ENCODE measurements around the gene TGM2. TPM values are rescaled to one million over a fixed set of nuclear protein-coding genes. Genes with fewer than 3 reads are reported as not detected.

TGM2 gene
- total and polyA plus RNA-seq, 12 donors = 146 to 993 (median 463) TPM

DNA sequence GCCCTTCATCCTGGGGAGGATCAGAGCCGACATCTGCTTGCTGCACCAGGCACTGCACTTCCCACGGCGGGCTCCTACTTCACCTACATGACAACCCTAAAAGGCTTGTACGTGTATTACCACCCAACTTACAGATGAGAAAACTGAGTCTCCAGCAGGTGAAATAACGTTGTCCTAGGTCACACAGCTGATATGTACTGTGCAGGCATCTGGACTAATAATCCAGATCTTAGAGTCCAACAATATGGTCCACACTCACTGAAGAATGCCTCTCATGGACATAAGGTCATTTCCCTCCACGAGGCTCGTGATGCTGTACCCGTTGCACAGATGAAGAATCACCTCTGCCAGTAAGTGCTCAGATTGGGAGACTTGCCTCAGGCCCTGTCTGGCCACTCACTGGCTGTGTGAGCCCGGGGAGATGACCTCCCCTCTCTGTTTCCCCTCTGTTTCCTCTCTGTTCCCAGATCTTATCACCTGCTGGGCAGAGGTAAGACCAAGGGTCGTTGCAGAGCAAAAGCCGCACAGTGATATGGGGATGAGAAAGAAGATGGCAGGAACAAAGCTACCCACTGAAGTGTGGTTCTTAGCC is 32.1 kb downstream of the TGM2 start:
- no peak for TF ChIP-seq CTCF (IDR thresholded peaks at IDR 0.05)
- WGBS, 2 donors = 83 to 84% methylated on average over 11 of the region's 11 CpGs
- intact Hi-C loops (cut with DNase I) = no loop called here
- H3K36me3 ChIP-seq = peaks cover 0 to 87% (median 49%) of the 10 kb centered on the region in 9 donors
- no peak for DNase-seq
- peaks cover 18 to 61% (median 41%) of the 10 kb centered on the region in 9 donors for H3K4me1 ChIP-seq
- no peak for ATAC-seq
- H3K27ac ChIP-seq = peak overlapping the region in 8 of 10 donors; percentile 33 to 92 (median 77)
- H3K9me3 ChIP-seq = no peaks in the 10 kb centered on the region
- no peak overlapping the region for H3K4me3 ChIP-seq
- no peaks in the 10 kb centered on the region for H3K27me3 ChIP-seq

GRCh38 chr20:38132156-38132909 is 32.7 kb downstream of the TGM2 start:
- Histone ChIP-seq H3K27ac (peak overlapping the region in 6 of 10 donors; percentile 23 to 92 (median 78)), H3K27me3 (no peaks in the 10 kb centered on the region), H3K9me3 (no peaks in the 10 kb centered on the region), H3K4me3 (no peak overlapping the region), H3K4me1 (peaks cover 21 to 64% (median 46%) of the 10 kb centered on the region in 9 donors), H3K36me3 (peaks cover 0 to 80% (median 42%) of the 10 kb centered on the region in 9 donors)
- DNase-seq (no peak), ATAC-seq (no peak)
- WGBS, 2 donors = 93 to 94% methylated on average over 25 to 26 of the region's 26 CpGs
- no peak for TF ChIP-seq CTCF (IDR thresholded peaks at IDR 0.05)
- intact Hi-C loops (cut with DNase I) = no loop called here

DNA sequence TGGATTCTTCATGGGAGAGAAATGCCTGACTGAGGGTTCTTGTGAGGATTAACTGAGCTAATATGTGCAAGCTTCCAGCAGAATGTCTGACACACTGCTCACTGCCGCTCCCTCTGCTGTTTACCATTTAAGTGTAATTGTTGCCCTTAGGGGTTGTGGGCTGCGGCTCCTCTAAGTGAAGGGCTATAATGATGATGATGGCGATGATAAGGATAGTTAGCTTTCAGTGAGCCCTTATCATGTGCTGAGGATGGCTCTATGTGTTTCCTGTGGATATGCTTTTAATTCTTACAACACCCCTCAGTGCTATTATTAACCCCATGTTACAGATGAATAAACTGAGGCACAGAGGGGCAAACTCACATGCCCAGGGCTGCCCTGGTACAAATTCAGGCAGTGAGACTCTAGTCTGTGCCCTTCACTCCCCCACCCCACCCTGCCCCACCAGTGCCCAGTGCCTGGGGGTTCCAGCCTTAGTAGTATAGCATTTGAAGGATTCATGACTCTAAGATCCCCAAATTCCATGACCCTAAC is 33.4 kb downstream of the TGM2 start:
- H3K4me1 ChIP-seq = peaks cover 26 to 64% (median 46%) of the 10 kb centered on the region in 9 donors
- H3K27me3 ChIP-seq = no peaks in the 10 kb centered on the region
- intact Hi-C loops (cut with DNase I) = no loop called here
- ATAC-seq (no peak), DNase-seq (no peak)
- H3K9me3 ChIP-seq = no peaks in the 10 kb centered on the region
- TF ChIP-seq CTCF (IDR thresholded peaks at IDR 0.05) = no peak
- no peak overlapping the region for H3K4me3 ChIP-seq
- peaks cover 0 to 73% (median 37%) of the 10 kb centered on the region in 9 donors for H3K36me3 ChIP-seq
- H3K27ac ChIP-seq = peak overlapping the region in 5 of 10 donors; percentile 33 to 92 (median 76)
- 89 to 98% methylated on average over 3 of the region's 3 CpGs for WGBS, 2 donors

DNA sequence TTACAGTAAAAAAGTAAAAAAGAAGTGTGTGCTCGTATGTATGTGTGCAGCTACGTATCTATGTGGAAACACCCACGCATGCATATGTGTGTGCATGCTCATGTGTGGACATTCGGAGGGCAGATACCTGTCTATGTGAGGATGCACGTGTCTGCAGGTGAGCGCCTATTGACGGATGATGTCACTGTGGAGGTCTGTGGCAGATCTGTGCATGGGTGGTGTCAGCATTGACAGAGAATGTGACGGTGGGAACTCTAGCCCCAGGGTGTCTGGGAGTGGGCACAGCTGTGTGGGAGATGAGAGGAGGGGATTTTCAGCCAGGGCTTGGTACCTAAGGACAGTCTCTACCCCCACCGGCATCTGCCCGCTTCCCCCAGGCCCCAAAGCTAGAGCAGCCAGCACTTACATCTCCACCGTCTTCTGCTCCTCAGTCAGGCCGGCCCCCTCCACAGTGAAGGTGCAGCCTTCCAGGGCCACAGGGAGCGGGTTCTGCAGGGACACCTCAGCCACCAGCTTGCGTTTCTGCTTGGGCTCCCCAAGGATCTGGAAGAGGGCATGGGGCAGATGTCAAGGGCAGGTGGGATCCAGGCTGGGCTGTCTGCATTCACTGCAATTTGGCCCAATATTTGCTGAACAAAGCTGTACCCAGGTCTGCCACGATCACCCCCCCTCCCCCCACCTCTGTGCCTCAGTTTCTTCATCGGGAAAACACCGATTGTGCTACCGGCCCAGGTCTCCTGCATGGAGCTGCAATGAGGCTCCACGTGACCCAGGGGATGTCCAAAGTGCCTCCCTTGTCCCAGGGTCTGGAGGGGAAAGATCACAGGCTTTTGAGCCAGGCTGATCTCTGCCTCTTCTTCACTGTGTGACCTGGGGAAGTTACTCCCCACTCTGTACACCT is 34.1 kb downstream of the TGM2 start:
- 91 to 93% methylated on average over 19 of the region's 19 CpGs for WGBS, 2 donors
- DNase-seq = no peak
- no peak for TF ChIP-seq CTCF (IDR thresholded peaks at IDR 0.05)
- H3K4me3 ChIP-seq = no peak overlapping the region
- intact Hi-C loops (cut with DNase I) = no loop called here
- H3K9me3 ChIP-seq = no peaks in the 10 kb centered on the region
- H3K27ac ChIP-seq = peak overlapping the region in 3 of 10 donors; percentile 33 to 92 (median 46)
- peaks cover 0 to 66% (median 36%) of the 10 kb centered on the region in 9 donors for H3K36me3 ChIP-seq
- peaks cover 24 to 64% (median 50%) of the 10 kb centered on the region in 9 donors for H3K4me1 ChIP-seq
- ATAC-seq = no peak
- H3K27me3 ChIP-seq = no peaks in the 10 kb centered on the region
